Measurements from ENCODE around the gene ASIC1. TPM values are rescaled to one million over a fixed set of nuclear protein-coding genes. Genes with fewer than 3 reads are reported as not detected.
"Not testable (repeated sequence)": the region's sequence is repeated elsewhere in the genome, so short reads cannot be mapped to it uniquely, and the experiment has no call there.

Gene ASIC1
- total and polyA plus RNA-seq, 2 donors: 1.3 to 3.6 TPM

DNA sequence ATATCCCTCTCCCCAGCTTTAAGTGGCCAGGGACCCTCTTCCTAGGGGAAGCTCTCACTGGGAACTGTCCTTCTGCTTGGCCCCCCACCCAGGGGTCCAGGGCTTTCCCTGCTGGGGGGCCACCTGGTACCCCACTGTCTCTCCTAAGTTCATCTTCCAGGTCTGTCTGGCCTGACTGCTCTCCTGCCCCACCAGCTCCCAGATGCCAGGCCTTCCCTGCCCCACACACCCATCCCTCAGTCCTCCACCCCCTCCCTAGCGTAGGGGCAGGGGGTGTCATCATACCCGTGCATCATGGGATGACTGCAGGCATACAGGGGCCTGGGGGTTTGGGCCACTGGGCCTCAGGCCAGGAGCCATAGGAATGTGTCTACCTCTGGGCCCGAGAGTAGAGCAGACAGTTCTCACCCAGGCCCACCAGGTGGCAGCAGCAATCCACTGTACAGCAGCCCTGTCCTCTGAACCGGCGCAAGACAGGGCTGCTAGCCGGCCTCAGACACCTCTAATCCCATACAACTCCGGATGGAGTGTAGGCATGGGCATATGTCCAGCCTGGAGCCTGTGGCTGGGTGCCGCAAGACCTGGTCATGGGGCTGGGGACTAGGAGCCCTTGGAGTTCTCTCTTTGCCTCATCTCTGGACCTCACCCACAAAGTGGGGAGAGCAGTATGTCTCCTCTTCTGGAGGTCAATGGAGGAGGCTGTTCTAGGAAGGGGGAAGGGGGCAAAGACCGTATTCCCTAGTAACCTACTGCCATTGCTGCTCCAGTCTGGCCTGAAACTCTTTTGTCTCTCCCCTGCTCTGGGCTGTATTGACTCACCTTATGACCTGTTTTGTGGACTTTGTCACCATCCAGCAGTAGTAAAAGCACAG lies 17.8 kb downstream of the ASIC1 start:
- Histone ChIP-seq H3K4me3 (ENCODE audit: low read length in 2 of 2) (no peak overlapping the region), H3K27ac (ENCODE audit: low read depth in 1 of 2, low read length in 1 of 2) (no peak overlapping the region), H3K4me1 (ENCODE audit: control insufficient read depth in 2 of 2, insufficient read depth in 2 of 2, low read length in 2 of 2) (peaks cover 0 to 7% of the 10 kb centered on the region in 2 donors), H3K27me3 (ENCODE audit: control insufficient read depth in 2 of 2, insufficient read depth in 1 of 2, low read length in 1 of 2) (peaks cover 0 to 33% of the 10 kb centered on the region in 2 donors), H3K9me3 (ENCODE audit: control insufficient read depth in 2 of 2, insufficient read depth in 1 of 2, low read length in 1 of 2) (no peaks in the 10 kb centered on the region), H3K36me3 (ENCODE audit: control insufficient read depth in 2 of 2, insufficient read depth in 2 of 2, low read length in 1 of 2) (peaks cover 0 to 4% of the 10 kb centered on the region in 2 donors)
- 13% methylated on average over 9 of the region's 9 CpGs for WGBS
- DNase-seq (ENCODE audit: low read depth in 6 of 9, low spot score in 9 of 9): peak in 6 of 9 donors; percentile 41 to 82 (median 74)

DNA sequence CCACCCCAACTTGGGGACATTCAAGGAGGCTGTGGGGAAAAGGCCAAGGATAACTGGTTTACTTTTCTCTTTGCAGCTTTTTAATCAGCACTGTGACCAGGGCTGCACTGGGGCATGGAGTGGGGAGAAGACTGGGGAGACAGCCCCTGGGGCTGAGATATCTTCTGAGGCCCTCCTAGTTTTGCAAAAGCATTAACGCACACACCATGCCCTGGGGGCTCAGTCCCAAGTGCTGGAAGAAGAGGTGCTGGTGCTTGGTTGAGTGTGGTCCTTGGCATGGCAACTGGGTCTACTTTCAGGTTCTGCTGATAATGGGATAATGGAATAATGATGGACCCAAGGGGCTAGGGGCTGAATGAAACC lies 18.4 kb downstream of the ASIC1 start:
- no peak for DNase-seq (ENCODE audit: low read depth in 6 of 9, low spot score in 9 of 9)
- Histone ChIP-seq H3K9me3 (ENCODE audit: control insufficient read depth in 2 of 2, insufficient read depth in 1 of 2, low read length in 1 of 2) (no peaks in the 10 kb centered on the region), H3K27ac (ENCODE audit: low read depth in 1 of 2, low read length in 1 of 2) (no peak overlapping the region), H3K4me1 (ENCODE audit: control insufficient read depth in 2 of 2, insufficient read depth in 2 of 2, low read length in 2 of 2) (peaks cover 0 to 4% of the 10 kb centered on the region in 2 donors), H3K4me3 (ENCODE audit: low read length in 2 of 2) (no peak overlapping the region), H3K36me3 (ENCODE audit: control insufficient read depth in 2 of 2, insufficient read depth in 2 of 2, low read length in 1 of 2) (peaks cover 0 to 4% of the 10 kb centered on the region in 2 donors), H3K27me3 (ENCODE audit: control insufficient read depth in 2 of 2, insufficient read depth in 1 of 2, low read length in 1 of 2) (peaks cover 0 to 36% of the 10 kb centered on the region in 2 donors)
- WGBS: 96% methylated on average over 1 of the region's 1 CpG

DNA sequence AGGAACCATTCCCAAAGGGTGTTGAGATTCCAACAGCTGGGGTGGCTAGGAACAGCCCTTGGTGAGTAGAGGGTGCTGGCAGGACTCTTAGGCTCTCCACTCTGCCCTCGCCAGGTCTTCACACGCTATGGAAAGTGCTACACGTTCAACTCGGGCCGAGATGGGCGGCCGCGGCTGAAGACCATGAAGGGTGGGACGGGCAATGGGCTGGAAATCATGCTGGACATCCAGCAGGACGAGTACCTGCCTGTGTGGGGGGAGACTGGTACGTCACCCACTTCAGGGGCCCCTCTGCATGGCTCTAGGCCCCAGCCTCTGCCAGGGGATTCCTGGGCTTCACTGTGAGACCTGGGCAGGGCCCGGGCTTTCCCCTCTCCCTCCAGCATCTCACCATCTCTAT lies 19.7 kb downstream of the ASIC1 start:
- peaks cover 0 to 3% of the 10 kb centered on the region in 2 donors for H3K4me1 ChIP-seq (ENCODE audit: control insufficient read depth in 2 of 2, insufficient read depth in 2 of 2, low read length in 2 of 2)
- DNase-seq (ENCODE audit: low read depth in 6 of 9, low spot score in 9 of 9): no peak
- 97% methylated on average over 12 of the region's 12 CpGs for WGBS
- H3K9me3 ChIP-seq (ENCODE audit: control insufficient read depth in 2 of 2, insufficient read depth in 1 of 2, low read length in 1 of 2): no peaks in the 10 kb centered on the region
- H3K4me3 ChIP-seq (ENCODE audit: low read length in 2 of 2): no peak overlapping the region
- H3K27me3 ChIP-seq (ENCODE audit: control insufficient read depth in 2 of 2, insufficient read depth in 1 of 2, low read length in 1 of 2): peaks cover 0 to 40% of the 10 kb centered on the region in 2 donors
- no peak overlapping the region for H3K27ac ChIP-seq (ENCODE audit: low read depth in 1 of 2, low read length in 1 of 2)
- peaks cover 0 to 4% of the 10 kb centered on the region in 2 donors for H3K36me3 ChIP-seq (ENCODE audit: control insufficient read depth in 2 of 2, insufficient read depth in 2 of 2, low read length in 1 of 2)

DNA sequence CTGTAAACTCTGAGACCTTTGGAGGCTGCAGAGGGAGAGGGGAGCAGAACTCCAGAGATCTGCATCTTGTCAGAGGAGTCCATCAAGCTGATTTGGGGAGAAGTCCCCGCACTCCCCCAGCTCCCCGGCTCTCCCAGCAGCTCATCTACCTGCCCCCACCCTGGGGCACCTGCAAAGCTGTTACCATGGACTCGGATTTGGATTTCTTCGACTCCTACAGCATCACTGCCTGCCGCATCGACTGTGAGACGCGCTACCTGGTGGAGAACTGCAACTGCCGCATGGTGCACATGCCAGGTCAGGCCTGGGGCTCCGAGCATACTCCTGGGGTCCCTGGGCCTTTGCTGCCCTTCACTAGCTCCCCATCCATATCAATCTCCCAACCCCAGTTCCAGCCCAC lies 20.9 kb downstream of the ASIC1 start:
- Histone ChIP-seq H3K9me3 (ENCODE audit: control insufficient read depth in 2 of 2, insufficient read depth in 1 of 2, low read length in 1 of 2) (no peaks in the 10 kb centered on the region), H3K27ac (ENCODE audit: low read depth in 1 of 2, low read length in 1 of 2) (no peak overlapping the region), H3K36me3 (ENCODE audit: control insufficient read depth in 2 of 2, insufficient read depth in 2 of 2, low read length in 1 of 2) (peaks cover 0 to 4% of the 10 kb centered on the region in 2 donors), H3K4me1 (ENCODE audit: control insufficient read depth in 2 of 2, insufficient read depth in 2 of 2, low read length in 2 of 2) (peaks cover 0 to 3% of the 10 kb centered on the region in 2 donors), H3K27me3 (ENCODE audit: control insufficient read depth in 2 of 2, insufficient read depth in 1 of 2, low read length in 1 of 2) (peaks cover 0 to 30% of the 10 kb centered on the region in 2 donors), H3K4me3 (ENCODE audit: low read length in 2 of 2) (no peak overlapping the region)
- WGBS: 97% methylated on average over 10 of the region's 10 CpGs
- DNase-seq (ENCODE audit: low read depth in 6 of 9, low spot score in 9 of 9): no peak

DNA sequence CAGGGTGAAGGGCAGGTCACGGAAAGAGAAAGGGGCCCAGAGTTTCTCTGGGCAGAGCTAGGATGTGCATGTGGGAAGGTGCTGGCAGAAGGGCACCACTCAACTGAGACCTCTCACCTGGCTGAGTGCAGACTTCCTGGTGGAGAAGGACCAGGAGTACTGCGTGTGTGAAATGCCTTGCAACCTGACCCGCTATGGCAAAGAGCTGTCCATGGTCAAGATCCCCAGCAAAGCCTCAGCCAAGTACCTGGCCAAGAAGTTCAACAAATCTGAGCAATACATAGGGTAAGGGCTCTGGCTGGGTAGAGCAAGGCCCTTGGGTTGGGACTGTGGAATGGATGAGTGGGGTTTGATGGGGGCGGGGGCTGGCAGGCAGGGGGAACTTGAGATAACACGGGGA lies 22.4 kb downstream of the ASIC1 start:
- H3K4me1 ChIP-seq (ENCODE audit: control insufficient read depth in 2 of 2, insufficient read depth in 2 of 2, low read length in 2 of 2): peaks cover 4 to 9% of the 10 kb centered on the region in 2 donors
- WGBS: 99% methylated on average over 5 of the region's 5 CpGs
- no peak for DNase-seq (ENCODE audit: low read depth in 6 of 9, low spot score in 9 of 9)
- H3K27me3 ChIP-seq (ENCODE audit: control insufficient read depth in 2 of 2, insufficient read depth in 1 of 2, low read length in 1 of 2): peaks cover 0 to 23% of the 10 kb centered on the region in 2 donors
- H3K27ac ChIP-seq (ENCODE audit: low read depth in 1 of 2, low read length in 1 of 2): no peak overlapping the region
- H3K9me3 ChIP-seq (ENCODE audit: control insufficient read depth in 2 of 2, insufficient read depth in 1 of 2, low read length in 1 of 2): no peaks in the 10 kb centered on the region
- no peaks in the 10 kb centered on the region for H3K36me3 ChIP-seq (ENCODE audit: control insufficient read depth in 2 of 2, insufficient read depth in 2 of 2, low read length in 1 of 2)
- no peak overlapping the region for H3K4me3 ChIP-seq (ENCODE audit: low read length in 2 of 2)

DNA sequence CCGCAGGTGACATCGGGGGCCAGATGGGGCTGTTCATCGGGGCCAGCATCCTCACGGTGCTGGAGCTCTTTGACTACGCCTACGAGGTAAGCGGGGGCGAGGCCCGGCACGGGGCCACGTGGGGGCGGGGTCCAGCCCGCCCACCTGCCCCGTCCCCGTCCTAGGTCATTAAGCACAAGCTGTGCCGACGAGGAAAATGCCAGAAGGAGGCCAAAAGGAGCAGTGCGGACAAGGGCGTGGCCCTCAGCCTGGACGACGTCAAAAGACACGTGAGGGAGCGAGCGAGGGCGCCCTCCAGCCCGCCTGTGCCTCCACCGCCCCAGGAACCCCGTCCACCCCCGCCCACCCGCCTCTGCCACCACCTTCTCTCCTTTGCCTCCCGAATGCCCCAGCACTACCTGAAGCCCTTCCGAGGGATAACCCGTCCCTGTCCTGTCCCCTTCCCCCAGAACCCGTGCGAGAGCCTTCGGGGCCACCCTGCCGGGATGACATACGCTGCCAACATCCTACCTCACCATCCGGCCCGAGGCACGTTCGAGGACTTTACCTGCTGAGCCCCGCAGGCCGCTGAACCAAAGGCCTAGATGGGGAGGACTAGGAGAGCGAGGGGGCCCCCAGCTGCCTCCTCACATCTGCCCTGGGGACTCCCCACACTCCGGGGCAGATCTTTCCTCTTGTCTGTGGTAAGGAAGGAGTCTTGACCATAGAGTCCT lies 23.9 kb downstream of the ASIC1 start:
- peaks cover 4 to 13% of the 10 kb centered on the region in 2 donors for H3K4me1 ChIP-seq (ENCODE audit: control insufficient read depth in 2 of 2, insufficient read depth in 2 of 2, low read length in 2 of 2)
- peaks cover 0 to under 1% of the 10 kb centered on the region in 2 donors for H3K36me3 ChIP-seq (ENCODE audit: control insufficient read depth in 2 of 2, insufficient read depth in 2 of 2, low read length in 1 of 2)
- H3K4me3 ChIP-seq (ENCODE audit: low read length in 2 of 2): no peak overlapping the region
- peaks cover 0 to 23% of the 10 kb centered on the region in 2 donors for H3K27me3 ChIP-seq (ENCODE audit: control insufficient read depth in 2 of 2, insufficient read depth in 1 of 2, low read length in 1 of 2)
- DNase-seq (ENCODE audit: low read depth in 6 of 9, low spot score in 9 of 9): no peak
- no peaks in the 10 kb centered on the region for H3K9me3 ChIP-seq (ENCODE audit: control insufficient read depth in 2 of 2, insufficient read depth in 1 of 2, low read length in 1 of 2)
- H3K27ac ChIP-seq (ENCODE audit: low read depth in 1 of 2, low read length in 1 of 2): no peak overlapping the region
- 77% methylated on average over 46 of the region's 46 CpGs for WGBS

DNA sequence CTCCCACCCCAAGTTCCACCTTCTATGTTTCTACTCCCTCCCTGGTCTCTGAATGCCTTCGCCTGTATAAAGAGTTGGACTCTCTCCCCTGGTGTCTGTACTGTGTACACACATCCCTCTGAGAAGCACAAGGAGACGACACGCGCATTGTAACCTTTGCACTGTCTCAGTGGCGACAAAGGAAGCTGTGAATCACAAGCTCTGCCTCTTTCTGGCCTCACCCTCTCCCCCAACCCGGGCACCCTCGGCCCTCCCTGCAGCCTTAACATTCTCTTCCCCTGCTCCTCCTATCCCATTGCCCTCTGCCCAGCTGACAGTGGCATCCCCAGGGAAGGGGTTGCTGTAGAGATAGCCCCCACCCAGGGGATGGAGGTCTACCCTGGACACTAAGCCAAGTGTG lies 25.2 kb downstream of the ASIC1 start:
- 95% methylated on average over 7 of the region's 7 CpGs for WGBS
- H3K4me1 ChIP-seq (ENCODE audit: control insufficient read depth in 2 of 2, insufficient read depth in 2 of 2, low read length in 2 of 2): peaks cover 8 to 15% of the 10 kb centered on the region in 2 donors
- no peak overlapping the region for H3K27ac ChIP-seq (ENCODE audit: low read depth in 1 of 2, low read length in 1 of 2)
- H3K36me3 ChIP-seq (ENCODE audit: control insufficient read depth in 2 of 2, insufficient read depth in 2 of 2, low read length in 1 of 2): peaks cover 13 to 14% of the 10 kb centered on the region in 2 donors
- no peaks in the 10 kb centered on the region for H3K9me3 ChIP-seq (ENCODE audit: control insufficient read depth in 2 of 2, insufficient read depth in 1 of 2, low read length in 1 of 2)
- H3K27me3 ChIP-seq (ENCODE audit: control insufficient read depth in 2 of 2, insufficient read depth in 1 of 2, low read length in 1 of 2): peaks cover 0 to 23% of the 10 kb centered on the region in 2 donors
- DNase-seq (ENCODE audit: low read depth in 6 of 9, low spot score in 9 of 9): no peak
- no peak overlapping the region for H3K4me3 ChIP-seq (ENCODE audit: low read length in 2 of 2)

DNA sequence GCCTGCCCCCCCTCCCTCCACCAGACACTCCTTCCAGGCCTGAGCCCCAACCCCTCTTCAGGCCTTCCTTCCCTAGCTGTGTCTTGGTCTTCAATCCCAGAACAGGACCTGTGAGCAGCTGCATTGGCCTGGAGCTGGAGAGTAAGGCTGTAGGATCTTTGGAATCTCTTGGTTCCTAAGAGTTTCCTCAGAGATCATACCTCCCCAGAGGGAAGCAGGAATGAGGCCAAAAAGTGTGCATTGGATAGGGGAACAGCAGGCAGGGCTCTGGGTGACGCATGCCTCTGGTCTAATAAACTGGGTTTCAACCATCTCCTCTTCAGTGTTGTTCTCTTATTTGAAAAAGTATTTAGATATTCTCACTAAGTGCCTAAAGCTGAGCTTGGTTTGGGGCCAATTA lies 25.9 kb downstream of the ASIC1 start:
- no peaks in the 10 kb centered on the region for H3K9me3 ChIP-seq (ENCODE audit: control insufficient read depth in 2 of 2, insufficient read depth in 1 of 2, low read length in 1 of 2)
- peaks cover 0 to 23% of the 10 kb centered on the region in 2 donors for H3K27me3 ChIP-seq (ENCODE audit: control insufficient read depth in 2 of 2, insufficient read depth in 1 of 2, low read length in 1 of 2)
- H3K36me3 ChIP-seq (ENCODE audit: control insufficient read depth in 2 of 2, insufficient read depth in 2 of 2, low read length in 1 of 2): peaks cover 18 to 20% of the 10 kb centered on the region in 2 donors
- H3K27ac ChIP-seq (ENCODE audit: low read depth in 1 of 2, low read length in 1 of 2): no peak overlapping the region
- 96% methylated on average over 1 of the region's 1 CpG for WGBS
- no peak overlapping the region for H3K4me3 ChIP-seq (ENCODE audit: low read length in 2 of 2)
- H3K4me1 ChIP-seq (ENCODE audit: control insufficient read depth in 2 of 2, insufficient read depth in 2 of 2, low read length in 2 of 2): peaks cover 8 to 15% of the 10 kb centered on the region in 2 donors
- no peak for DNase-seq (ENCODE audit: low read depth in 6 of 9, low spot score in 9 of 9)

DNA sequence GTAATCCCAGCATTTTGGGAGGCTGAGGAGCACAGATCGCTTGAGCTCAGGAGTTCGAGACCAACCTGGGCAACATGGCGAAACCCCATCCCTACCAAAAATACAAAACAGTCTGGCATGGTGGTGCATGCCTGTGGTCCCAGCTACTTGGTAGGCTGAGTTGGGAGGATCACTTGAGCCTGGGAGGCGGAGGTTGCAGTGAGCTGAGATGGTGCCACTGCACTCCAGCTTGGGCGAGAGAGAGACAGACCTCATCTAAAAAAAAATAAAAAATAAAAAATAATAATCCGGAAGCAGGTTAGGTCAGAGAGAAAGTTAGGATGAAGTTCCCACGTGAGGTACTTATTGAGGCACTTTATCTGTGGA lies 27.0 kb downstream of the ASIC1 start:
- WGBS: 44% methylated on average over 7 of the region's 7 CpGs
- H3K27ac ChIP-seq (ENCODE audit: low read depth in 1 of 2, low read length in 1 of 2): peak overlapping the region; percentile 92 to 97
- not testable (repeated sequence) for DNase-seq (ENCODE audit: low read depth in 6 of 9, low spot score in 9 of 9); H3K9me3 ChIP-seq (ENCODE audit: control insufficient read depth in 2 of 2, insufficient read depth in 1 of 2, low read length in 1 of 2)
- peaks cover 27 to 31% of the 10 kb centered on the region in 2 donors for H3K36me3 ChIP-seq (ENCODE audit: control insufficient read depth in 2 of 2, insufficient read depth in 2 of 2, low read length in 1 of 2)
- peaks cover 8 to 15% of the 10 kb centered on the region in 2 donors for H3K4me1 ChIP-seq (ENCODE audit: control insufficient read depth in 2 of 2, insufficient read depth in 2 of 2, low read length in 2 of 2)
- peaks cover 0 to 23% of the 10 kb centered on the region in 2 donors for H3K27me3 ChIP-seq (ENCODE audit: control insufficient read depth in 2 of 2, insufficient read depth in 1 of 2, low read length in 1 of 2)
- H3K4me3 ChIP-seq (ENCODE audit: low read length in 2 of 2): peak overlapping the region; percentile 57 to 87
